Measurements from ENCODE around the gene PLD1. TPM values are rescaled to one million over a fixed set of nuclear protein-coding genes. Genes with fewer than 3 reads are reported as not detected.
"Not testable (repeated sequence)": the region's sequence is repeated elsewhere in the genome, so short reads cannot be mapped to it uniquely, and the experiment has no call there.

Gene PLD1
- total RNA-seq, 1 donor from 2014 or later, result 15.9 TPM

- DNase-seq (ENCODE audit: low spot score), result no peak
Observed at GRCh38 chr3:171672124-171672523, 138.2 kb downstream of the PLD1 start.

- DNase-seq (ENCODE audit: low spot score), result no peak
Observed at GRCh38 chr3:171671709-171672108, 138.6 kb downstream of the PLD1 start.

GRCh38 chr3:171666516-171666915 is 143.8 kb downstream of the PLD1 start:
- DNase-seq (ENCODE audit: low spot score), result no peak

- no peak for DNase-seq (ENCODE audit: low spot score)
Observed at GRCh38 chr3:171663805-171664204, 146.5 kb downstream of the PLD1 start.

- DNase-seq (ENCODE audit: low spot score), result no peak
Observed at GRCh38 chr3:171661484-171661883, 148.8 kb downstream of the PLD1 start.

- DNase-seq (ENCODE audit: low spot score), result no peak
Observed at GRCh38 chr3:171660188-171660587, 150.1 kb downstream of the PLD1 start.

GRCh38 chr3:171658841-171659240 is 151.4 kb downstream of the PLD1 start:
- DNase-seq (ENCODE audit: low spot score), result no peak

- no peak for DNase-seq (ENCODE audit: low spot score)
Observed at GRCh38 chr3:171654809-171655208, 155.5 kb downstream of the PLD1 start.

- no peak for DNase-seq (ENCODE audit: low spot score)
Observed at GRCh38 chr3:171654326-171654725, 156.0 kb downstream of the PLD1 start.

GRCh38 chr3:171653701-171654100 is 156.6 kb downstream of the PLD1 start:
- DNase-seq (ENCODE audit: low spot score), result no peak

- no peak for DNase-seq (ENCODE audit: low spot score)
Observed at GRCh38 chr3:171652932-171653331, 157.4 kb downstream of the PLD1 start.

- no peak for DNase-seq (ENCODE audit: low spot score)
Observed at GRCh38 chr3:171649911-171650592, 160.2 kb downstream of the PLD1 start.

- DNase-seq (ENCODE audit: low spot score), result no peak
Observed at GRCh38 chr3:171649267-171649666, 161.0 kb downstream of the PLD1 start.

- DNase-seq (ENCODE audit: low spot score), result no peak
Observed at GRCh38 chr3:171648069-171648468, 162.2 kb downstream of the PLD1 start.

- DNase-seq (ENCODE audit: low spot score), result no peak
Observed at GRCh38 chr3:171646357-171647133, 163.7 kb downstream of the PLD1 start.

GRCh38 chr3:171644681-171645080 is 165.6 kb downstream of the PLD1 start:
- DNase-seq (ENCODE audit: low spot score), result no peak

GRCh38 chr3:171643681-171644080 is 166.6 kb downstream of the PLD1 start:
- DNase-seq (ENCODE audit: low spot score), result no peak

- no peak for DNase-seq (ENCODE audit: low spot score)
Observed at GRCh38 chr3:171643033-171643432, 167.2 kb downstream of the PLD1 start.

GRCh38 chr3:171640520-171641412 is 169.5 kb downstream of the PLD1 start:
- no peak for DNase-seq (ENCODE audit: low spot score)

GRCh38 chr3:171636666-171637065 is 173.6 kb downstream of the PLD1 start:
- no peak for DNase-seq (ENCODE audit: low spot score)

GRCh38 chr3:171632766-171633165 is 177.5 kb downstream of the PLD1 start:
- no peak for DNase-seq (ENCODE audit: low spot score)

- DNase-seq (ENCODE audit: low spot score), result not testable (repeated sequence)
Observed at GRCh38 chr3:171626799-171627198, 183.5 kb downstream of the PLD1 start.
